B cell (primary cell): Measurements from ENCODE around the gene SLC44A1.

Source experiments
- EZH2 ChIP-seq: IDR thresholded peaks from 2 replicates; pipeline ENCODE4 v1.6.1; 2012; ENCODE audit warnings: borderline replicate concordance, low read depth, mild to moderate bottlenecking, moderate library complexity, low read length; ENCODE audit not compliant: insufficient read depth, poor library complexity, severe bottlenecking
- TF ChIP-seq, protein P1 (sequence below): fragments of 200-600 bp; IDR thresholded peaks from one replicate; pipeline ENCODE4 v1.8.0; 2022; ENCODE audit warnings: antibody characterized with exemption, mild to moderate bottlenecking

DNA sequence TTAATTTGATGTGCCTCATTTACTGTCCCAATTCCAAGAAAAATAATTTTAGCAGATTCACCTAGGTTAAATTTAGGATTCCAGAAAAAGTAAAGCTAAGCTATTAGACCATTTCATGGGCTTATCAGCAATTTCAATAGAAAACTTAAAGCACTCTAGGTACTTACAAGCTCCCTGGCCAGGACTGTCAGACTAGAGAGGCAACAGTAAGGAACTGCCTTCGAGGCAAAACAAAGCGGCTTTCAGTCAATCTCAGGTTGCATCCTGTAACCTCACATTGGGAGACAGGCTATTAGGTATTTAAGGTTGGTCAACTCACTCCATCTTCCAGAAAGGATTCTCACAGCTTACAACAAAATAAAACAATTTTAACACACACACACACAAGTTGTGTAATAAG, 154.7 kb downstream of the SLC44A1 start:
- TF ChIP-seq, protein P1, sequence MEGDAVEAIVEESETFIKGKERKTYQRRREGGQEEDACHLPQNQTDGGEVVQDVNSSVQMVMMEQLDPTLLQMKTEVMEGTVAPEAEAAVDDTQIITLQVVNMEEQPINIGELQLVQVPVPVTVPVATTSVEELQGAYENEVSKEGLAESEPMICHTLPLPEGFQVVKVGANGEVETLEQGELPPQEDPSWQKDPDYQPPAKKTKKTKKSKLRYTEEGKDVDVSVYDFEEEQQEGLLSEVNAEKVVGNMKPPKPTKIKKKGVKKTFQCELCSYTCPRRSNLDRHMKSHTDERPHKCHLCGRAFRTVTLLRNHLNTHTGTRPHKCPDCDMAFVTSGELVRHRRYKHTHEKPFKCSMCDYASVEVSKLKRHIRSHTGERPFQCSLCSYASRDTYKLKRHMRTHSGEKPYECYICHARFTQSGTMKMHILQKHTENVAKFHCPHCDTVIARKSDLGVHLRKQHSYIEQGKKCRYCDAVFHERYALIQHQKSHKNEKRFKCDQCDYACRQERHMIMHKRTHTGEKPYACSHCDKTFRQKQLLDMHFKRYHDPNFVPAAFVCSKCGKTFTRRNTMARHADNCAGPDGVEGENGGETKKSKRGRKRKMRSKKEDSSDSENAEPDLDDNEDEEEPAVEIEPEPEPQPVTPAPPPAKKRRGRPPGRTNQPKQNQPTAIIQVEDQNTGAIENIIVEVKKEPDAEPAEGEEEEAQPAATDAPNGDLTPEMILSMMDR: no peak
- TF ChIP-seq EZH2: no peak
